A549 treated with Mapracorat at 1 μM for 4 hours (cell line): ENCODE results near the gene LEMD2. TPM values are rescaled to one million over a fixed set of nuclear protein-coding genes. Genes with fewer than 3 reads are reported as not detected.

ENCODE experiments used
- total RNA-seq: library from RNA; stranded (reverse); fragments of 200-300 nt; extraction: Qiagen RNA extraction; gene quantifications from 5 replicates; pipeline ENCODE4 v1.2.3, GENCODE V29; 2022

The LEMD2 gene
- 37.9 to 44.6 TPM (median 41.5 TPM) in 5 replicates for total RNA-seq

GRCh38 chr6:33788694-33789549, at the start of gene LEMD2:
Gene LEMD2 (minus strand): TSS chr6:33789130. CDS start chr6:33789116, 14 bp downstream.

GRCh38 chr6:33803571-33804053, 14.7 kb upstream of the LEMD2 start, which contains the start of gene MLN:
Gene MLN (minus strand): TSS chr6:33804003. CDS start chr6:33801163, 2,840 bp downstream.

GRCh38 chr6:33746651-33747100, 42.3 kb downstream of the LEMD2 start, which contains the start of gene IP6K3:
Gene IP6K3 (minus strand): TSS chr6:33746905. CDS start chr6:33735476, 11,429 bp downstream.

Other genes starting within 250 kb of the LEMD2 start
- 36.4 to 45.2 TPM (median 43.4 TPM) in 5 replicates for gene BAK1, start 208.9 kb downstream of the LEMD2 start, total RNA-seq
- gene ITPR3, start 167.8 kb downstream of the LEMD2 start, total RNA-seq, result 33.0 to 50.7 TPM (median 44.5 TPM) in 5 replicates
- 83.6 to 118 TPM (median 99.3 TPM) in 5 replicates for gene UQCC2, start 77.4 kb downstream of the LEMD2 start, total RNA-seq
- 0.75 to 1.6 TPM (median 1.3 TPM) in 5 replicates for gene IP6K3, start 42.2 kb downstream of the LEMD2 start, total RNA-seq
- not detected in 5 replicates for gene MLN, start 14.9 kb upstream of the LEMD2 start, total RNA-seq